Measurements from ENCODE around the gene STX11.

- no peak for TF ChIP-seq CTCF (IDR thresholded peaks at IDR 0.05; ENCODE audit: low read depth, low read length)
- TF ChIP-seq EZH2phosphoT487 (IDR thresholded peaks at IDR 0.05; ENCODE audit: low read depth) = no peak
Observed at GRCh38 chr6:144211160-144211559, 60.8 kb downstream of the STX11 start.

All from OCI-LY3 (cell line).